NCI-H460 (cell line): ENCODE measurements around the gene CPSF7. TPM values are rescaled to one million over a fixed set of nuclear protein-coding genes. Genes with fewer than 3 reads are reported as not detected.
"Not testable (repeated sequence)": the region's sequence is repeated elsewhere in the genome, so short reads cannot be mapped to it uniquely, and the experiment has no call there.

ENCODE experiments used
- DNase-seq: peaks from one replicate; pipeline ENCODE4 v3.0.0-alpha.2; 2016; ENCODE audit warnings: low read depth; ENCODE audit errors: extremely low read depth
- polyA plus RNA-seq: library from polyadenylated mRNA; depleted of rRNA; stranded (reverse); fragments of >200 nt; gene quantifications from 2 replicates; pipeline ENCODE4 v1.2.3, GENCODE V29; 2014; cell fraction: nucleus; rRNA removed
- total RNA-seq: library from RNA; depleted of rRNA; stranded (reverse); fragments of >200 nt; shearing (Covaris generic); gene quantifications from 2 replicates; pipeline ENCODE4 v1.2.3, GENCODE V29; 2014; rRNA removed

Gene CPSF7
- 36.6 and 42.5 TPM in 2 replicates for total RNA-seq
- 74.9 and 75.2 TPM in 2 replicates for polyA plus RNA-seq

DNA sequence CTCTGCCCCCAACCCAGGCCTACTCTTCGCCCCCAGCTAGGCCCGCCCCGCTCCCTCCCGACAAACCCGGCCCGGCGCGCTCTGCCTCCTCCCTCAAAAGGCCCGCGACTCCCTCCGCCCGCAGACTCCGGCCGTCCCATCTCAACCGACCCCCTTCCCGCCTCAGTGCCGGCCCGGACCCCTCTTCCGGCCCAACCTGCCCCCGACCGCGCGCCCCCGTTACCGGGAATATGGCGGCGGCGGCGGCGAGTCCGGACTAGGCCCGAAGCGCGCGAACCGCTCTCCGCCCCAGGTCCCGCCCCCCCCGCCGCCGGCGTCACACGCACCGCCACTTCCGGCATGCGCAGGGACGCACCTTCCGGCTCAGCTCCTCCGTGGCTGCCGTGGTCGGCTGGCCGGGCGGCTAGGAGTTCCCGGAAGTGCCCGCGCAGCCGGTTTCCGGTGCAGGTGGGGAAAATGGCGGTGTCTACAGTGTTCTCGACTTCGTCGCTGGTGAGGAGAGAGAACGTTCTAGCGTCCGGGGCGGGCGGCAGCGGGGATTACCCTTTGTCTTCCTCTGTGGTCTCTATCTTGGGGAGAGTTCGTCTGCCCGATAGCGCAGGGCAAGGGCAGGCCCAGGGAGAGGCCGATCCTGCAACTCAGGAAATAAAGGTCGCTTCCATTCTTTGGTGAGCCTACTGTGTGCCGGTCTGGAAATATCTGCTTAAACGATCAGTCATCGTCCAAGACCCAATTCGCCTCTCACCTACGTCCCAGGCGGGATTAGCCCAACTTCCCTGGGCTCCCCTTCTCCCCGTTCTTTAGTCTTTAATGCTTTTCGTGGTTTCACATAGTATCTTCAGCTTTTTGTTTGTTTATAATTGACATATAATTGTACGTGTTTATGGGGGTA lies at the start of gene CPSF7, which contains the start of gene SDHAF2:
CPSF7 (minus strand) TSS at position 285 of the 892 bp plus-strand sequence. CDS start 740 bp downstream, outside the sequence.
SDHAF2 (plus strand) TSS at position 434 of the 892 bp plus-strand sequence; CDS start at position 457, 23 bp downstream.
- peak; percentile 86 for DNase-seq

DNA sequence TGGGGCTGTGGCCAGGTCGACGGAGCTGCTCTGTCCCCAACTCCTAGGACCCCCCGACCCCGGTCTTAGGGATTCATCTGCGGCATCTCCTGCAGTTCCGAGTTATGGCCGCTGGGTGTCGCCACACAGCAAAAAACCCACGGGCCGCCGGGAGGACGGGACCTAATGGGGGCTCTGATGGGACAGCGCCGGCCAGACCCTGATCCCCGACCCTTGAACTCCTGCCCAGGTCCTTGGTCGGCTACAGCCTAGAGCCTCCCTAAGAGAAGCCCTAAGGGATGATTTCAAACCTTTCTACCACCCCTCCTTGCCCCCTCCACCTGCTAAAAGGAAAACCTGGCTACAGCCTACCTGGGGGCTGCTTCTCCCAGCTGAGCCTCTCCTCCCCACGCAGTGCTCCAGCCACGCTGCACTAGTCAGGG lies 48.0 kb upstream of the CPSF7 start:
- DNase-seq, result peak; percentile 24

GRCh38 chr11:61477126-61477525 lies 47.4 kb upstream of the CPSF7 start:
- no peak for DNase-seq

- DNase-seq, result no peak
Measured at GRCh38 chr11:61476371-61476770, 46.6 kb upstream of the CPSF7 start.

GRCh38 chr11:61475433-61475832 lies 45.7 kb upstream of the CPSF7 start:
- DNase-seq, result no peak

GRCh38 chr11:61474013-61474643 lies 44.4 kb upstream of the CPSF7 start:
- no peak for DNase-seq

GRCh38 chr11:61473370-61474012 lies 43.7 kb upstream of the CPSF7 start:
- DNase-seq, result no peak

DNA sequence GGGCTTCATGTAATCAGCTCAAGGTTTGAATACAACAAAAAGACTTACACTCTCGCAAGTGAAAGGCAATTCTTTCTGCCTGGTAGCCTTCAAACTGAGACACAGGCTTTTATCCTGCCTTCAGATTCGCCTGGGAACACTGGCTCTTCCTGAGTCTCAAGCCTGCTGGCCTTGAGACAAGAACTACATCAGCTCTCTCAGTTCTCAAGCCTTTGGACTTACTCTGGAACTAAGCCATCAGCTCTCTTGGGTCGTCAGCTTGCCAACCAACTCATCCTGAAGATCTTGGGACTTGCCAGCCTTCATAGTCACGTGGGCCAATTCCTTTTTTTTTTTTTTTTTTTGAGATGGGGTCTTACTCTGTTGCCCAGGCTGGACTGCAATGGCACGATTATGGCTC lies 43.1 kb upstream of the CPSF7 start:
- no peak for DNase-seq

DNA sequence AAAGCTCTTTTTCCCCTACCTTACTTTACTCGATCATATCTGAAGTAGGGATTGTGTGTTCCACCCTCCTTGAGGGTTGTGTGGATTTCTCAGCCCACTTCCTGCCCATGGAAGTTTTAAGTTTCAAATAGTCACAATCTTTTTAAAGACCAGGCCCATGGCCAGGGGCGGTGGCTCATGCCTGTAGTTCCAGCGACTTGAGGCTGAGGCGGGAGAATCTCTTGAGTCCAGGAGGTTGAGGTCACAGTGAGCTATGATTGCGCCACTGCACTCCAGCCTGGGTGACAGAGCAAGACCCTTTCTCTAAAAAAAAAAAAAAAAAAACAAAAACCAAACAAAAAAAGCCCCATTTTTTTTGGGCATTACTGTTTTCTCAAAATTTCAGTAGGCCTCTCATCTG lies 42.5 kb upstream of the CPSF7 start:
- no peak for DNase-seq

- no peak for DNase-seq
Measured at GRCh38 chr11:61468002-61468401, 38.2 kb upstream of the CPSF7 start.

GRCh38 chr11:61467602-61468001 lies 37.8 kb upstream of the CPSF7 start:
- DNase-seq, result not testable (repeated sequence)

DNA sequence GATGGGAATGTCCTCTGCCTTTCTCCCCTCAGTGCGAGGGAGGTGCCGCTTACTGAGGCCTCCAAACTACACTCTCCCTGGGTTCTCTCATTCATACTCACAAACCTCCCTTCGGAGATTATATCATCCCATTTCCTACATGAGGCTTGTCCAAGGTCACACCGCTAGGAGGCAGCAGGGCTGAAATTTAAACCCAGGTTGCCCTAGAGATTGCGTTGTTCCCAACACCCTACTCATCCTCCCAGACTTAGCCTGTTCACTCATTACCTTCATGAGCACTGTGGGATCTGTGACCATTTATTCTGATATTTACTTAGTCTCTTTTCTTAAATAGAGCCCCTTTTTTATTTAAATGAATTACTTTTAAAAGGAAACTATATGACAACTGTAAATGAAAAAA lies 31.2 kb upstream of the CPSF7 start:
- no peak for DNase-seq

GRCh38 chr11:61460474-61460881 lies 30.7 kb upstream of the CPSF7 start:
- no peak for DNase-seq

- no peak for DNase-seq
Measured at GRCh38 chr11:61454520-61454919, 24.7 kb upstream of the CPSF7 start.

DNA sequence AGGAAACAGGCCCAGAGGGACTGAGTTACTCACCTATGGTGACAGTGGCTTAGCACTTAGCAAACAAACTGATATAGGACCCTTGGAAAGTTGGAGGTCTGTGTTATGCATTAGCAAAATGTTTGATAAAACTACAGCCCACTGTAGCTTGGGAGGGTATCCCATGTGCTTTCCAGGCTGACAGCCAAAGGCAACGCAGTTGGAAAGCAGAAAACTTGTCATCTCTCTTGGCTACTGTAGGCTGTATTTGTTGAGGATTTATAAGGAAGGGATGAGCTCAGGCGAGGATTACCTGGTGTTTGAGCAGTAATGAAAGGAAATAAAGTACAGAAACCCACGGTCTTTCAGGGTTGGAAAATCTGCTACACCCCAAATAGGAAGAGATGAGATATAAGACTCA lies 23.9 kb upstream of the CPSF7 start:
- no peak for DNase-seq

- no peak for DNase-seq
Measured at GRCh38 chr11:61452825-61453224, 23.1 kb upstream of the CPSF7 start.

DNA sequence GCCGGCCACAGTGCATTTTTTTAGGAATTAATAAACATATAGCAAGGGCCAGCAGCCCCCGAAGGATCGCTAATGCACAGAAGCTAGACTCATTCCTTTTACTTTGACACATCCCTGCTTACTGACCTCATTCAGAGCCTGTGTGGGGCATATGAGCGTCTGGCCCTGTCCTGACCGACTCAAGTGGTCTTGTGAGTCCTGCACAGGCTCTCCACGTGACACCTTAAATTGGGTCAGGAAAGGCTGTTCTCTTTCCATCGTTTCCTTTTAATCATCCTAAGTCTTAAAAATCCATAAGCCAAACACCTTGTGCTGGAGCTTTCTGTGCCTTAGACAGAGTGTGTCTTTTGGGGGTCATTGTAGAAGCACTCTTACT lies 18.8 kb upstream of the CPSF7 start:
- no peak for DNase-seq

DNA sequence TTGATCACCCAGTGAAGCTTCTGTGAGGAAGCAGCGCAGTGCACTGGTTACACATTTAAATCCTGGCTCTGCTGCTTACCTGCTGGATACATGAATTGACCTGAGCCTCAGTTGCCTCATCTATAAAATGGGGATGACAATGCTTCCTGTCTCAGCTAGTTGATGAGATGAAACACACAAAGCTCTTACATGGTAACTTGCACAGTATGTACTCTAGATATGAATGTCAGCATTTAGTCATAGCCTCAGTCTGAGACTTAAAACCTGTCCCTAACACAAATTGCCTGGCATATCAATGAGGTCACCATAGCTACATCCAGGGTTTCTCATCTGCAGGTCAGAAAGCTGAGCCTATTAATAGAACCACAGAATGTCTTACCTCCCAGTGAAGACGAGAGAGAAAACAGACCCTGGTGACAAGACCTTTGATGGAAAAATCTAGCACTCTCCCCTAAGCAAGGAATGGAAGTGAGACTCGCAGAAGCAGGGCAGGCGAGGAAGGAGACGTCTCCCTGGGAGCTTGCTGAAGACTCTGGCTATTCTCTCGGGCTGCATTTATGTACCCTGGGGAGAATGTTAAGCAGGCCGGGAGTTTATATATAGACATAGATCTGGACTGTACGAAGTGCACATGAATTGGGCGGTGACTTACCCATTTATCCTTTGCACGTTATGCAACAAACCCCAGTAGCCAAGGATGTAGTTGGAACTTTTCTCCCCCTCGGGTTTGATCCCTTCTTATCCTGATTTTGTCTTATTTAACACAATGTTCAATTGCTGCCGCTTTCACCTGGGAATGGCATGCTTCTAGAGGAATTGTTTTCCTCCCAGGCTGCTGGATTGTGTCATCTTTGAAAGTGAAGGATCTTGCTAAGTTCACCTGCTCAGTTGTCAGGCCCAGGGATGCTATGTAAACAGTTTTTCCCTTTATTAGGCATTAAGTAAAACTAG lies 18.1 kb upstream of the CPSF7 start:
- no peak for DNase-seq

- DNase-seq, result peak; percentile 86
Measured at GRCh38 chr11:61446211-61446651, 16.5 kb upstream of the CPSF7 start.

GRCh38 chr11:61445516-61445915 lies 15.7 kb upstream of the CPSF7 start:
- no peak for DNase-seq
